K562 (cell line): ENCODE data around the gene SMIM35. TPM values are rescaled to one million over a fixed set of nuclear protein-coding genes. Genes with fewer than 3 reads are reported as not detected.

Source experiments
- BCOR ChIP-seq: fragments of 450-650 bp; IDR thresholded peaks from 2 replicates; pipeline ENCODE4 v1.6.1; 2016
- C11orf30 ChIP-seq: fragments of 450-650 bp; IDR thresholded peaks from 2 replicates; pipeline ENCODE4 v1.6.1; 2016; ENCODE audit warnings: low read depth, mild to moderate bottlenecking
- HCFC1 ChIP-seq: IDR thresholded peaks from 2 replicates; pipeline ENCODE4 v1.6.1; 2012; ENCODE audit warnings: low read depth, low read length, improper control_type of control experiment
- KLF1 ChIP-seq: fragments of 450-650 bp; IDR thresholded peaks from 2 replicates; pipeline ENCODE4 v1.6.1; 2016; ENCODE audit warnings: missing genetic modification characterization, missing compliant biosample characterization
- MBD2 ChIP-seq: sonication (generic); IDR thresholded peaks from 2 replicates; pipeline ENCODE4 v1.6.1; 2016; ENCODE audit warnings: low read depth, borderline replicate concordance
- NR3C1 ChIP-seq: sonication (generic); formaldehyde crosslinking; IDR thresholded peaks from 2 replicates; pipeline ENCODE4 v1.8.1; 2022; ENCODE audit warnings: missing genetic modification reagents
- PHB2 ChIP-seq: fragments of 450-650 bp; IDR thresholded peaks from 2 replicates; pipeline ENCODE4 v1.6.1; 2017; ENCODE audit warnings: low read depth
- SMAD4 ChIP-seq: fragments of 250-450 bp; sonication (Bioruptor Pico); conservative IDR thresholded peaks from 2 replicates; pipeline ENCODE4 v1.8.0; 2021; ENCODE audit warnings: inconsistent platforms, mild to moderate bottlenecking, moderate library complexity
- SMARCE1 ChIP-seq: fragments of 450-650 bp; IDR thresholded peaks from 2 replicates; pipeline ENCODE4 v1.7.1; 2016; ENCODE audit warnings: mild to moderate bottlenecking
- TBP ChIP-seq: optimal IDR thresholded peaks from 2 replicates; pipeline ENCODE3; 2011; ENCODE audit warnings: low read depth, low read length, improper control_type of control experiment
- XRCC4 ChIP-seq: IDR thresholded peaks from one replicate; pipeline ENCODE4 v1.6.1; 2011; ENCODE audit not compliant: insufficient read depth, insufficient read length; ENCODE audit errors: extremely low read depth
- polyA plus RNA-seq, 8 experiments: library from polyadenylated mRNA; depleted of rRNA in 4 of 8; stranded (reverse) in 5 of 8; unstranded in 3 of 8; fragments of >200 nt; fragmentation: Nextera tagmentation in 2 of 8; fragmentation: Illumina TruSeq in 1 of 8; extraction: Ambion mirVana in 2 of 8; extraction: Trizol in 1 of 8; gene quantifications; 2 replicates each; pipeline versions ENCODE4 v1.2.1 to v1.2.3, GENCODE V29; 2011 to 2014; ENCODE audit warnings: inconsistent platforms in 1 of 8, missing spikeins in 1 of 8
- total RNA-seq, 7 experiments: library from RNA; depleted of rRNA in 6 of 7; stranded (reverse); fragments of >200 nt in 6 of 7; fragmentation: Illumina TruSeq in 2 of 7; extraction: Trizol in 2 of 7; gene quantifications; 2 replicates each; pipeline versions ENCODE4 v1.2.1 to v1.2.3, GENCODE V29; 2011 to 2021; ENCODE audit warnings: low replicate concordance in 1 of 7
- TF ChIP-seq, protein P1 (sequence below): fragments of 450-650 bp; IDR thresholded peaks from 2 replicates; pipeline ENCODE4 v1.6.1; 2016; ENCODE audit warnings: mild to moderate bottlenecking, moderate library complexity
- TF ChIP-seq, protein P2 (sequence below): fragments of 250-450 bp; sonication (Bioruptor Pico); IDR thresholded peaks from 2 replicates; pipeline ENCODE4 v1.4.0; 2020
- TF ChIP-seq, protein P3 (sequence below): sonication (generic); formaldehyde crosslinking; IDR thresholded peaks from 2 replicates; pipeline ENCODE4 v1.8.1; 2023; ENCODE audit warnings: mild to moderate bottlenecking, missing genetic modification reagents

SMIM35 gene
- total and polyA plus RNA-seq, 9 of the 15 experiments (the other 6 are each of a cell fraction or from before 2014, with no cell fraction given): 0.03 TPM; not detected in 7

DNA sequence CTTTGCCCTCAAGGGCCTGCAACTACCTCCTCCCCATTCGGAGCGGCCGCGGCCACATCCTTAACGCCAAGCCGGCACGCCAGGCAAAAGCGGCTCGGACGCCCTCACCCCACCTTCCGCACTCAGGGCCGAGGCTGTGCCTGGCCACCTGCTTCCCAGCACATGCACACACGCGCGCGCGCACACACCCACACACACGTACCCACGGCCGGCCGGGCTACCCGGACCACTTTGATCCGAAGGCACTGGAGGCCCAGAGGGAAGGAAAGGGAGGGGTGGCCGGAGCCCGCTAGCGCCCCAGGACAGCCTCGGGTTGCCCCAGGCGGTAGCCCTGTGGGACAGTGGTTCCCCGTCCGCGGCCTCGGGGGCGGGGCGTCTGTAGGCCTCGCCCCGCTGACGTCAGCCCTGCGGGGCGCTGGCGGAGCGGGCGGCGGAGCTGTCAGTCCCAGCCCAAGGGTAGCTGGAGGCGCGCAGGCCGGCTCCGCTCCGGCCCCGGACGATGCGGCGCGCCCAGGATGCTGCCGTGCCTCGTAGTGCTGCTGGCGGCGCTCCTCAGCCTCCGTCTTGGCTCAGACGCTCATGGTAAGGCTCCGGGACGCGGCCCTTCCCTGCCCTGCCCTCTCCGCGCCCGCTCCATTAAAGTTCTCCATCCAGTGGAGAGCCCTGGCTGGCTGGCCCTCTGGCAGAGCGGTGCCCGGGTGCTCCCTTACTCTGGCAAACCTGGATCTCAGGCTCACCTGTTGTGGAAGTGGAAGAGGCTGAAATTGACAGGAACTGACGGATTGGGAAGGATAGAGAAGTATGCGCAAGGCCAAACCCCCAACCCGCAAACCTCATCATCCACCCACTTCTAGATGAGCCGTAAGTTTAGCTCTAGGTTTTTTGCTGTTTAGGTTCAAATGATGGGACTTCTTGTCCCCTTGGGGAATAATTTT, 100.5 kb downstream of the SMIM35 start, which contains the start of gene IL10RA (continued):
- TF ChIP-seq, protein P1, sequence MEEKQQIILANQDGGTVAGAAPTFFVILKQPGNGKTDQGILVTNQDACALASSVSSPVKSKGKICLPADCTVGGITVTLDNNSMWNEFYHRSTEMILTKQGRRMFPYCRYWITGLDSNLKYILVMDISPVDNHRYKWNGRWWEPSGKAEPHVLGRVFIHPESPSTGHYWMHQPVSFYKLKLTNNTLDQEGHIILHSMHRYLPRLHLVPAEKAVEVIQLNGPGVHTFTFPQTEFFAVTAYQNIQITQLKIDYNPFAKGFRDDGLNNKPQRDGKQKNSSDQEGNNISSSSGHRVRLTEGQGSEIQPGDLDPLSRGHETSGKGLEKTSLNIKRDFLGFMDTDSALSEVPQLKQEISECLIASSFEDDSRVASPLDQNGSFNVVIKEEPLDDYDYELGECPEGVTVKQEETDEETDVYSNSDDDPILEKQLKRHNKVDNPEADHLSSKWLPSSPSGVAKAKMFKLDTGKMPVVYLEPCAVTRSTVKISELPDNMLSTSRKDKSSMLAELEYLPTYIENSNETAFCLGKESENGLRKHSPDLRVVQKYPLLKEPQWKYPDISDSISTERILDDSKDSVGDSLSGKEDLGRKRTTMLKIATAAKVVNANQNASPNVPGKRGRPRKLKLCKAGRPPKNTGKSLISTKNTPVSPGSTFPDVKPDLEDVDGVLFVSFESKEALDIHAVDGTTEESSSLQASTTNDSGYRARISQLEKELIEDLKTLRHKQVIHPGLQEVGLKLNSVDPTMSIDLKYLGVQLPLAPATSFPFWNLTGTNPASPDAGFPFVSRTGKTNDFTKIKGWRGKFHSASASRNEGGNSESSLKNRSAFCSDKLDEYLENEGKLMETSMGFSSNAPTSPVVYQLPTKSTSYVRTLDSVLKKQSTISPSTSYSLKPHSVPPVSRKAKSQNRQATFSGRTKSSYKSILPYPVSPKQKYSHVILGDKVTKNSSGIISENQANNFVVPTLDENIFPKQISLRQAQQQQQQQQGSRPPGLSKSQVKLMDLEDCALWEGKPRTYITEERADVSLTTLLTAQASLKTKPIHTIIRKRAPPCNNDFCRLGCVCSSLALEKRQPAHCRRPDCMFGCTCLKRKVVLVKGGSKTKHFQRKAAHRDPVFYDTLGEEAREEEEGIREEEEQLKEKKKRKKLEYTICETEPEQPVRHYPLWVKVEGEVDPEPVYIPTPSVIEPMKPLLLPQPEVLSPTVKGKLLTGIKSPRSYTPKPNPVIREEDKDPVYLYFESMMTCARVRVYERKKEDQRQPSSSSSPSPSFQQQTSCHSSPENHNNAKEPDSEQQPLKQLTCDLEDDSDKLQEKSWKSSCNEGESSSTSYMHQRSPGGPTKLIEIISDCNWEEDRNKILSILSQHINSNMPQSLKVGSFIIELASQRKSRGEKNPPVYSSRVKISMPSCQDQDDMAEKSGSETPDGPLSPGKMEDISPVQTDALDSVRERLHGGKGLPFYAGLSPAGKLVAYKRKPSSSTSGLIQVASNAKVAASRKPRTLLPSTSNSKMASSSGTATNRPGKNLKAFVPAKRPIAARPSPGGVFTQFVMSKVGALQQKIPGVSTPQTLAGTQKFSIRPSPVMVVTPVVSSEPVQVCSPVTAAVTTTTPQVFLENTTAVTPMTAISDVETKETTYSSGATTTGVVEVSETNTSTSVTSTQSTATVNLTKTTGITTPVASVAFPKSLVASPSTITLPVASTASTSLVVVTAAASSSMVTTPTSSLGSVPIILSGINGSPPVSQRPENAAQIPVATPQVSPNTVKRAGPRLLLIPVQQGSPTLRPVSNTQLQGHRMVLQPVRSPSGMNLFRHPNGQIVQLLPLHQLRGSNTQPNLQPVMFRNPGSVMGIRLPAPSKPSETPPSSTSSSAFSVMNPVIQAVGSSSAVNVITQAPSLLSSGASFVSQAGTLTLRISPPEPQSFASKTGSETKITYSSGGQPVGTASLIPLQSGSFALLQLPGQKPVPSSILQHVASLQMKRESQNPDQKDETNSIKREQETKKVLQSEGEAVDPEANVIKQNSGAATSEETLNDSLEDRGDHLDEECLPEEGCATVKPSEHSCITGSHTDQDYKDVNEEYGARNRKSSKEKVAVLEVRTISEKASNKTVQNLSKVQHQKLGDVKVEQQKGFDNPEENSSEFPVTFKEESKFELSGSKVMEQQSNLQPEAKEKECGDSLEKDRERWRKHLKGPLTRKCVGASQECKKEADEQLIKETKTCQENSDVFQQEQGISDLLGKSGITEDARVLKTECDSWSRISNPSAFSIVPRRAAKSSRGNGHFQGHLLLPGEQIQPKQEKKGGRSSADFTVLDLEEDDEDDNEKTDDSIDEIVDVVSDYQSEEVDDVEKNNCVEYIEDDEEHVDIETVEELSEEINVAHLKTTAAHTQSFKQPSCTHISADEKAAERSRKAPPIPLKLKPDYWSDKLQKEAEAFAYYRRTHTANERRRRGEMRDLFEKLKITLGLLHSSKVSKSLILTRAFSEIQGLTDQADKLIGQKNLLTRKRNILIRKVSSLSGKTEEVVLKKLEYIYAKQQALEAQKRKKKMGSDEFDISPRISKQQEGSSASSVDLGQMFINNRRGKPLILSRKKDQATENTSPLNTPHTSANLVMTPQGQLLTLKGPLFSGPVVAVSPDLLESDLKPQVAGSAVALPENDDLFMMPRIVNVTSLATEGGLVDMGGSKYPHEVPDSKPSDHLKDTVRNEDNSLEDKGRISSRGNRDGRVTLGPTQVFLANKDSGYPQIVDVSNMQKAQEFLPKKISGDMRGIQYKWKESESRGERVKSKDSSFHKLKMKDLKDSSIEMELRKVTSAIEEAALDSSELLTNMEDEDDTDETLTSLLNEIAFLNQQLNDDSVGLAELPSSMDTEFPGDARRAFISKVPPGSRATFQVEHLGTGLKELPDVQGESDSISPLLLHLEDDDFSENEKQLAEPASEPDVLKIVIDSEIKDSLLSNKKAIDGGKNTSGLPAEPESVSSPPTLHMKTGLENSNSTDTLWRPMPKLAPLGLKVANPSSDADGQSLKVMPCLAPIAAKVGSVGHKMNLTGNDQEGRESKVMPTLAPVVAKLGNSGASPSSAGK: peak; percentile 100
- TF ChIP-seq, protein P2, sequence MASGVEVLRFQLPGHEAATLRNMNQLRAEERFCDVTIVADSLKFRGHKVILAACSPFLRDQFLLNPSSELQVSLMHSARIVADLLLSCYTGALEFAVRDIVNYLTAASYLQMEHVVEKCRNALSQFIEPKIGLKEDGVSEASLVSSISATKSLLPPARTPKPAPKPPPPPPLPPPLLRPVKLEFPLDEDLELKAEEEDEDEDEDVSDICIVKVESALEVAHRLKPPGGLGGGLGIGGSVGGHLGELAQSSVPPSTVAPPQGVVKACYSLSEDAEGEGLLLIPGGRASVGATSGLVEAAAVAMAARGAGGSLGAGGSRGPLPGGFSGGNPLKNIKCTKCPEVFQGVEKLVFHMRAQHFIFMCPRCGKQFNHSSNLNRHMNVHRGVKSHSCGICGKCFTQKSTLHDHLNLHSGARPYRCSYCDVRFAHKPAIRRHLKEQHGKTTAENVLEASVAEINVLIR (CRISPR knock-in tag): peak; percentile 67; the same call in 1 of the 2 replicates
- TF ChIP-seq XRCC4: no peak
- peak; percentile 69 for TF ChIP-seq TBP
- no peak for TF ChIP-seq MBD2
- peak; percentile 66; the same call in 1 of the 2 replicates for TF ChIP-seq BCOR
- no peak for TF ChIP-seq PHB2
- TF ChIP-seq, protein P3, sequence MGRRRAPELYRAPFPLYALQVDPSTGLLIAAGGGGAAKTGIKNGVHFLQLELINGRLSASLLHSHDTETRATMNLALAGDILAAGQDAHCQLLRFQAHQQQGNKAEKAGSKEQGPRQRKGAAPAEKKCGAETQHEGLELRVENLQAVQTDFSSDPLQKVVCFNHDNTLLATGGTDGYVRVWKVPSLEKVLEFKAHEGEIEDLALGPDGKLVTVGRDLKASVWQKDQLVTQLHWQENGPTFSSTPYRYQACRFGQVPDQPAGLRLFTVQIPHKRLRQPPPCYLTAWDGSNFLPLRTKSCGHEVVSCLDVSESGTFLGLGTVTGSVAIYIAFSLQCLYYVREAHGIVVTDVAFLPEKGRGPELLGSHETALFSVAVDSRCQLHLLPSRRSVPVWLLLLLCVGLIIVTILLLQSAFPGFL (CRISPR knock-in tag): no peak
- no peak for TF ChIP-seq KLF1 (tag)
- no peak for TF ChIP-seq C11orf30
- TF ChIP-seq NR3C1 (CRISPR knock-in tag): peak; percentile 98
- peak; percentile 52; the same call in 1 of the 2 replicates for TF ChIP-seq SMARCE1
- TF ChIP-seq SMAD4 (CRISPR knock-in tag): peak; percentile 59
- TF ChIP-seq HCFC1: no peak
